ENCODE measurements around the gene IKBKE. TPM values are rescaled to one million over a fixed set of nuclear protein-coding genes. Genes with fewer than 3 reads are reported as not detected.

Gene IKBKE
- total and polyA plus RNA-seq, 2 of the 8 experiments (the other 6 are each of a cell fraction or from before 2014, with no cell fraction given): 8.6 to 12.0 TPM

GRCh38 chr1:206477581-206478380, 7.5 kb downstream of the IKBKE start:
- Histone ChIP-seq H4K8ac (ENCODE audit: extremely low read depth, insufficient read depth, low read length) (no peak overlapping the region), H3K4ac (replicated peaks; ENCODE audit: insufficient read length, low read depth, low read length) (no peak overlapping the region), H3K4me2 (ENCODE audit: insufficient read depth in 1 of 2, low read depth in 2 of 2, low read length in 2 of 2) (no peak overlapping the region), H2BK5ac (ENCODE audit: low read depth, low read length) (no peak overlapping the region), H3K79me1 (ENCODE audit: low read depth, low read length) (no peaks in the 10 kb centered on the region), H3K79me2 (ENCODE audit: control insufficient read depth in 1 of 2, insufficient read depth in 2 of 2, low read length in 2 of 2) (no peaks in the 10 kb centered on the region), H3K14ac (ENCODE audit: insufficient read length) (no peak overlapping the region), H3K36me3 (ENCODE audit: control insufficient read depth in 2 of 4, insufficient read depth in 4 of 4, low read length in 3 of 4) (no peaks in the 10 kb centered on the region; a peak in 3 of 8 replicates), H3K23me2 (ENCODE audit: low read depth, low read length) (no peaks in the 10 kb centered on the region), H3K9ac (replicated peaks in 1 of 4; ENCODE audit: extremely low read depth in 1 of 4, low read depth in 3 of 4, low read length in 3 of 4) (no peak overlapping the region), H3K23ac (ENCODE audit: insufficient read length) (no peak overlapping the region), H3K9me3 (ENCODE audit: insufficient read depth in 2 of 2, low read depth in 1 of 2, low read length in 1 of 2) (no peaks in the 10 kb centered on the region), H3K56ac (replicated peaks; ENCODE audit: insufficient read length, low read depth, low read length) (no peak overlapping the region), H3K4me3 (ENCODE audit: extremely low read depth in 1 of 4, insufficient read depth in 2 of 4, low read depth in 3 of 4, low read length in 4 of 4) (no peak overlapping the region), H2BK12ac (ENCODE audit: low read depth, low read length) (no peak overlapping the region), H3K18ac (ENCODE audit: extremely low read depth, low read length) (no peak overlapping the region), H3K27me3 (replicated peaks in 1 of 4; ENCODE audit: control insufficient read depth in 3 of 4, extremely low read depth in 1 of 4, insufficient read depth in 3 of 4, low read length in 3 of 4) (no peaks in the 10 kb centered on the region), H3K27ac (ENCODE audit: low read depth, low read length) (no peak overlapping the region), H2AK5ac (ENCODE audit: low read depth, low read length) (no peak overlapping the region), H4K5ac (ENCODE audit: insufficient read length, low read depth, low read length) (no peak overlapping the region), H2BK20ac (ENCODE audit: low read length) (no peak overlapping the region), H2AFZ (ENCODE audit: low read length) (no peak overlapping the region), H3K4me1 (replicated peaks in 1 of 4; ENCODE audit: control insufficient read depth in 3 of 4, insufficient read depth in 4 of 4, low read length in 3 of 4) (peaks cover 0 to 15% (median 5%) of the 10 kb centered on the region in 4 experiments; a peak in 6 of 7 replicates), H4K91ac (replicated peaks; ENCODE audit: insufficient read length, low read length) (no peak overlapping the region), H2BK15ac (ENCODE audit: low read length) (no peak overlapping the region), H4K20me1 (replicated peaks in 1 of 2; ENCODE audit: control insufficient read depth in 1 of 2, insufficient read depth in 2 of 2, low read length in 2 of 2) (no peaks in the 10 kb centered on the region), H2BK120ac (replicated peaks; ENCODE audit: low read depth, low read length) (no peak overlapping the region)
- no peak for TF ChIP-seq EP300 (IDR thresholded peaks at IDR 0.05; ENCODE audit: borderline replicate concordance in 1 of 2, low read depth in 2 of 2, low read length in 2 of 2)
- no peak for TF ChIP-seq SP4 (IDR thresholded peaks at IDR 0.05; ENCODE audit: low read length)
- TF ChIP-seq FOSL1 (IDR thresholded peaks at IDR 0.05; ENCODE audit: insufficient read depth, low read depth, low read length): no peak
- no peak for TF ChIP-seq KDM1A (IDR thresholded peaks at IDR 0.05; ENCODE audit: borderline replicate concordance, low read length)
- no peak for TF ChIP-seq BRCA1 (IDR thresholded peaks at IDR 0.05; ENCODE audit: low read depth, low read length)
- no peak for TF ChIP-seq POLR2A (IDR thresholded peaks at IDR 0.05; ENCODE audit: control extremely low read depth in 1 of 2, low read depth in 2 of 2, low read length in 2 of 2)
- TF ChIP-seq SP1 (IDR thresholded peaks at IDR 0.05; ENCODE audit: low read depth, low read length): no peak
- no peak for TF ChIP-seq CHD1 (IDR thresholded peaks at IDR 0.05; ENCODE audit: low read depth, low read length)
- TF ChIP-seq KDM5A (IDR thresholded peaks at IDR 0.05; ENCODE audit: low read length): no peak
- TF ChIP-seq MAFK (IDR thresholded peaks at IDR 0.05; ENCODE audit: low read depth, low read length): no peak
- no peak for TF ChIP-seq ZNF274 (IDR thresholded peaks at IDR 0.05; ENCODE audit: borderline replicate concordance, extremely low read depth, low read length)
- TF ChIP-seq CHD2 (IDR thresholded peaks at IDR 0.05; ENCODE audit: low read length): no peak
- ChIA-PET POLR2A (ENCODE audit: partially characterized antibody) (interaction anchor here (0.6 kb wide), 1 partner anchor 267 kb away, joined by 3 read pairs; no protein-coding TSS in a partner anchor), CTCF (ENCODE audit: partially characterized antibody) (interaction anchor here (0.6 to 6.3 kb wide), 20 partner anchors 7 to 377 kb away, joined by 3 to 81 read pairs (median 5); partner anchors contain the start of gene IKBKE)
- FAIRE-seq (no peak), DNase-seq (ENCODE audit: low read depth in 1 of 2, low spot score in 2 of 2) (no peak)
- WGBS, 2 experiments (ENCODE audit: extremely low coverage in 1 of 2, insufficient coverage in 1 of 2, insufficient read length in 1 of 2, insufficient replicate concordance in 2 of 2, low coverage in 1 of 2, low lambda C conversion rate in 2 of 2, missing lambda C conversion rate in 1 of 2): 89% methylated on average over 21 of the region's 21 CpGs; no CpG with 5 or more reads in 1 of the 2 experiments

Measured in H1 (cell line).